Liver (tissue), 3 donors: ENCODE results near the gene FARP1.

Experiments
- CTCF ChIP-seq: fragments of 150-350 bp; IDR thresholded peaks from 2 replicates; pipeline ENCODE4 v1.5.1; 2017; ENCODE audit warnings: improper control_type of control experiment, low read depth, low read length; ENCODE audit not compliant: missing input control
- HNF4A ChIP-seq, 2 donors: conservative IDR thresholded peaks; 2 replicates each; pipeline ENCODE4 v1.6.1; 2016; ENCODE audit warnings: antibody characterized with exemption in 2 of 2, mild to moderate bottlenecking in 2 of 2
- REST ChIP-seq: IDR thresholded peaks from 2 replicates; pipeline ENCODE4 v1.6.1; 2016; ENCODE audit warnings: antibody characterized with exemption, mild to moderate bottlenecking
- donor health status: healthy.
- donor health status: healthy.

- no peak for TF ChIP-seq HNF4A (conservative IDR thresholded peaks at IDR 0.05)
- TF ChIP-seq CTCF, result no peak
- TF ChIP-seq REST, result no peak
These were observed 195.4 kb downstream of the FARP1 start for GRCh38 chr13:98338310-98338709.
